ENCODE measurements around the gene FBLN1. TPM values are rescaled to one million over a fixed set of nuclear protein-coding genes. Genes with fewer than 3 reads are reported as not detected.
A peak's percentile ranks its signal among the peaks of the same experiment; 100 is the strongest.

Gene FBLN1
- total RNA-seq, 1 donor from 2014 or later, result 238 TPM

DNA sequence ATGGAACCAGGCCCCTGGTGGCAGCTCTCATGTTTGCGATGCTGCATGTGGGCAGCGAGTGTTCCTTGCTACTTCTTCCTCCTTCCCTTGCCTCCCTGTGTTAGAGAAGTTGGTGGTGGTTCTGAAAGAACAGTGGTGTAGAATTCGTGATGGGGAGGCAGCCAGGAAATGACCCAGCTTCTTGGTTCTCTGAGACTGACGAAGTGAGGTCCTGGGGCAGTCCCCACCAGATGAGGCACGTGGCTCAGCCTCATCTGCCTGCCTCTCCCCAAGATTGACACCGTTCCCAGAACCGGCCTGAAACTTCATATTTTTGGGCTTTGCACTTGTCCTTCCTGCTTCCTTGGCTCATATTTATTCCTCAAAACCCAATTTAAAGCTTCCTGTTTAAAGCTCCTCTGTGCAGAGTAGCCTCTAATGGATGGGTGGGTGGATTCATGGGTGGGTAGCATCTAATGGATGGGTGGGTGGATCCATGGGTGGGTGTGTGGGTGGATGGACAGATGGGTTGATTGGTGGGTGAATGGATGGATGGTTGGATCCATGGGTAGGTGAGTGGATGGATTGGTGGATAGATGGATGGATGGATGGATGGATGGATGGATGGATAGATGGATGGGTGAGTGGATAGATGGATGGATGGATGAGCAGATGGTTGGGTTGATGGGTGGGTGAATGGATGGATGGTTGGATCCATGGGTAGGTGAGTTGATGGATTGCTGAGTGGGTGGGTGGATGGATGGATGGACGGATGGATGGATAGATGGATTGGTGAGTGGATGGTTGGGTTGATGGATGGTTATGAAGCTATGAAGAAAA lies 91.6 kb downstream of the FBLN1 start:
- Mint-ChIP-seq H3K27me3 (ENCODE audit: unreplicated experiment) (peaks cover 4% of the 10 kb centered on the region), H3K4me3 (ENCODE audit: unreplicated experiment) (peak overlapping the region; percentile 15), H3K9me3 (ENCODE audit: unreplicated experiment) (no peaks in the 10 kb centered on the region), H3K27ac (ENCODE audit: unreplicated experiment) (no peak overlapping the region), H3K36me3 (ENCODE audit: low read depth, unreplicated experiment) (peaks cover 11% of the 10 kb centered on the region), H3K4me1 (ENCODE audit: unreplicated experiment) (no peaks in the 10 kb centered on the region)
- no peak for DNase-seq (ENCODE audit: low spot score)
- TF ChIP-seq, protein P1, sequence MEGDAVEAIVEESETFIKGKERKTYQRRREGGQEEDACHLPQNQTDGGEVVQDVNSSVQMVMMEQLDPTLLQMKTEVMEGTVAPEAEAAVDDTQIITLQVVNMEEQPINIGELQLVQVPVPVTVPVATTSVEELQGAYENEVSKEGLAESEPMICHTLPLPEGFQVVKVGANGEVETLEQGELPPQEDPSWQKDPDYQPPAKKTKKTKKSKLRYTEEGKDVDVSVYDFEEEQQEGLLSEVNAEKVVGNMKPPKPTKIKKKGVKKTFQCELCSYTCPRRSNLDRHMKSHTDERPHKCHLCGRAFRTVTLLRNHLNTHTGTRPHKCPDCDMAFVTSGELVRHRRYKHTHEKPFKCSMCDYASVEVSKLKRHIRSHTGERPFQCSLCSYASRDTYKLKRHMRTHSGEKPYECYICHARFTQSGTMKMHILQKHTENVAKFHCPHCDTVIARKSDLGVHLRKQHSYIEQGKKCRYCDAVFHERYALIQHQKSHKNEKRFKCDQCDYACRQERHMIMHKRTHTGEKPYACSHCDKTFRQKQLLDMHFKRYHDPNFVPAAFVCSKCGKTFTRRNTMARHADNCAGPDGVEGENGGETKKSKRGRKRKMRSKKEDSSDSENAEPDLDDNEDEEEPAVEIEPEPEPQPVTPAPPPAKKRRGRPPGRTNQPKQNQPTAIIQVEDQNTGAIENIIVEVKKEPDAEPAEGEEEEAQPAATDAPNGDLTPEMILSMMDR (IDR thresholded peaks at IDR 0.05; ENCODE audit: unreplicated experiment), result no peak

GRCh38 chr22:45597460-45598192 lies 94.9 kb downstream of the FBLN1 start:
- no peak overlapping the region for H3K27ac Mint-ChIP-seq (ENCODE audit: unreplicated experiment)
- peaks cover 13% of the 10 kb centered on the region for H3K36me3 Mint-ChIP-seq (ENCODE audit: low read depth, unreplicated experiment)
- H3K9me3 Mint-ChIP-seq (ENCODE audit: unreplicated experiment), result no peaks in the 10 kb centered on the region
- H3K27me3 Mint-ChIP-seq (ENCODE audit: unreplicated experiment), result peaks cover 8% of the 10 kb centered on the region
- DNase-seq (ENCODE audit: low spot score), result no peak
- TF ChIP-seq, protein P1 (IDR thresholded peaks at IDR 0.05; ENCODE audit: unreplicated experiment), result no peak
- H3K4me1 Mint-ChIP-seq (ENCODE audit: unreplicated experiment), result peaks cover 7% of the 10 kb centered on the region
- no peak overlapping the region for H3K4me3 Mint-ChIP-seq (ENCODE audit: unreplicated experiment)

DNA sequence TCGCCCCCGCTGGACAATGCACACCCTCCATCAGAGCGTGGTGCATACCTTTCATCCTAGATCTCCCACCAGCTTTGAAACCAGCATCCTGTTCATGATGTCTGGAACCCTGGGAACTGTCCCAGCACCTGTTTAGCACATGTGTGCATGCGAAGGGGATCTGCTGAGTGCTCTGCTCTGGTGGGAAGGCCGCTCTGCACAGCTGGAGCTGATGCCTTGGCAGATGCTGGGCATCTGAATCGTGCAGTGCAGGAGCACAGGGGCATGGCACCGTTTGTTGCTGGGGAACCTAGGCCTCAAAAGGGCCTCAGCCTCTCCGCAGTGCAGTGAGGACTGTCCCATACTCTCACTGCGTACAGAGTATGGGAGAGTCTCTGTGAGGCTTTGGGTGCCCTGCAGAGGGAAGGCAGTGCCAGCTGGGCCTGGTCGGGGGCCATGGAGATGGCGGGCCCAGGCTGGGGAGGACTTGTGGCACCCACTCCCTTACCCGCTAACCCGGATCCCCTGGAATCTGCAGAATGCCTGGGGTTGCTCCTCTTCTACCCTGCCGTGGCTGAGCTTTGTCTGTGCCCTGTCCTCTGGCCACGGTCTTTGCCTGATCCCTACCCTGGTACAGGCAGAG lies 96.0 kb downstream of the FBLN1 start:
- Mint-ChIP-seq H3K4me1 (ENCODE audit: unreplicated experiment) (peaks cover 7% of the 10 kb centered on the region), H3K4me3 (ENCODE audit: unreplicated experiment) (peak overlapping the region; percentile 25), H3K9me3 (ENCODE audit: unreplicated experiment) (no peaks in the 10 kb centered on the region), H3K27me3 (ENCODE audit: unreplicated experiment) (peaks cover 10% of the 10 kb centered on the region), H3K36me3 (ENCODE audit: low read depth, unreplicated experiment) (peaks cover 5% of the 10 kb centered on the region), H3K27ac (ENCODE audit: unreplicated experiment) (no peak overlapping the region)
- no peak for DNase-seq (ENCODE audit: low spot score)
- TF ChIP-seq, protein P1 (IDR thresholded peaks at IDR 0.05; ENCODE audit: unreplicated experiment), result no peak

DNA sequence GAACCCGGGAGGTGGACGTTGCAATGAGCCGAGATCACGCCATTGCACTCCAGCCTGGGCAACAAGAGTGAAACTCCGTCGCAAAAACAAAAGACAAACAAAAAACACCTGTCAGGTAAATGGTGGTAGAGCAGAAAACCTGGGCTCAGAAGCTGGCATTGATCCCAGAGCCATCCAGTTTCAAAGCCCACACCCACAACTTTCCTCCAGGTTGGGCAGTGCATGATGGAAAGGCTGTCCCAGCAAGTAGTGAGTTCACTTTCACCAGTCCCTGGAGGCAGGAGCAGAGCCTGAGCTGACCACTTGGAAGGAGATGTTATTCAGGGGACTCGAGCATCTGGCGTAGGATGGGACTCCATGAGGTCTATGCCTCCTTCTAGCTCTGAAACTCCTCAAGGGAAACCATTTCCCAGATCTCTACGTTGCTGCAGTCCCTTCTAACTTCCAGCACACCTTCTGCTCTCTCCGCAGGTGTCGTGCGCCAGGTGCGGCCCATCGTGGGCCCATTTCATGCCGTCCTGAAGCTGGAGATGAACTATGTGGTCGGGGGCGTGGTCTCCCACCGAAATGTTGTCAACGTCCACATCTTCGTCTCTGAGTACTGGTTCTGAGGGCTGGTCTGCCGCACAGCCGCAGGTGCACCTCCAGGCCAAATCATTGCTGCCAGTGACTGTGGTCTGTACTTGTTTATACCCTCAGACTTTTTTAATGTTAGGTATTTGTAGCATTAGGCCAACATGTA lies 97.3 kb downstream of the FBLN1 start:
- Mint-ChIP-seq H3K4me3 (ENCODE audit: unreplicated experiment) (no peak overlapping the region), H3K4me1 (ENCODE audit: unreplicated experiment) (peaks cover 7% of the 10 kb centered on the region), H3K27me3 (ENCODE audit: unreplicated experiment) (peaks cover 9% of the 10 kb centered on the region), H3K27ac (ENCODE audit: unreplicated experiment) (no peak overlapping the region), H3K9me3 (ENCODE audit: unreplicated experiment) (no peaks in the 10 kb centered on the region), H3K36me3 (ENCODE audit: low read depth, unreplicated experiment) (peaks cover 4% of the 10 kb centered on the region)
- TF ChIP-seq, protein P1 (IDR thresholded peaks at IDR 0.05; ENCODE audit: unreplicated experiment), result no peak
- DNase-seq (ENCODE audit: low spot score), result no peak

All from endothelial cell (in vitro differentiated cells).